ENCODE measurements around the gene IGFBP3. TPM values are rescaled to one million over a fixed set of nuclear protein-coding genes. Genes with fewer than 3 reads are reported as not detected.

IGFBP3 gene
- polyA plus RNA-seq, 3 donors, result 0.06 TPM; not detected in 2

DNA sequence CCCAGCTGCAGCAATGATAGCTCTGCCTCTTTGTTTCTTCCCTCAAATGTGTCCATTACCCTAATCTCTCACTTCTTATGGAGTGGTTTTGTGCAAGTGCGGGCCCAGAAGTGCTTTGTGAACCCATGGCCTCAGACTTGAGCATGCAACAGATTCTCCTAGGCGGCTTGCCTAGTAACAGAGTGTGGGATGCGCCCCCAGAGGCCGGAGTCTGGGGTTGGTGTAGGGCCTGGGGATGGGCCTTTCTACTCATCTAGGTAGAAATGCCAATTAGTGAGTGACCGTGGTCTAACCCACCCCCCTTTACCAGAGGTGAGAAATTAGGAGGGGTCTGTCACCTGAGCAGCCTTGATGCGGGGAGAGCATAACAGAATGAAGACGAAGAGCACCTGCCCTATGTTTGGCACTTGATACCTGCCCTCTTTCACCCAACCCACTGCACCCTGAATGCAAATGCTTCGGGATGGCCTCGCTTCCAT, 39.8 kb downstream of the IGFBP3 start:
- H3K4me2 ChIP-seq (replicated peaks; ENCODE audit: extremely low read depth, low read length, poor library complexity, severe bottlenecking), result no peak overlapping the region
- TF ChIP-seq, protein P1, sequence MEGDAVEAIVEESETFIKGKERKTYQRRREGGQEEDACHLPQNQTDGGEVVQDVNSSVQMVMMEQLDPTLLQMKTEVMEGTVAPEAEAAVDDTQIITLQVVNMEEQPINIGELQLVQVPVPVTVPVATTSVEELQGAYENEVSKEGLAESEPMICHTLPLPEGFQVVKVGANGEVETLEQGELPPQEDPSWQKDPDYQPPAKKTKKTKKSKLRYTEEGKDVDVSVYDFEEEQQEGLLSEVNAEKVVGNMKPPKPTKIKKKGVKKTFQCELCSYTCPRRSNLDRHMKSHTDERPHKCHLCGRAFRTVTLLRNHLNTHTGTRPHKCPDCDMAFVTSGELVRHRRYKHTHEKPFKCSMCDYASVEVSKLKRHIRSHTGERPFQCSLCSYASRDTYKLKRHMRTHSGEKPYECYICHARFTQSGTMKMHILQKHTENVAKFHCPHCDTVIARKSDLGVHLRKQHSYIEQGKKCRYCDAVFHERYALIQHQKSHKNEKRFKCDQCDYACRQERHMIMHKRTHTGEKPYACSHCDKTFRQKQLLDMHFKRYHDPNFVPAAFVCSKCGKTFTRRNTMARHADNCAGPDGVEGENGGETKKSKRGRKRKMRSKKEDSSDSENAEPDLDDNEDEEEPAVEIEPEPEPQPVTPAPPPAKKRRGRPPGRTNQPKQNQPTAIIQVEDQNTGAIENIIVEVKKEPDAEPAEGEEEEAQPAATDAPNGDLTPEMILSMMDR (IDR thresholded peaks at IDR 0.05), result no peak

DNA sequence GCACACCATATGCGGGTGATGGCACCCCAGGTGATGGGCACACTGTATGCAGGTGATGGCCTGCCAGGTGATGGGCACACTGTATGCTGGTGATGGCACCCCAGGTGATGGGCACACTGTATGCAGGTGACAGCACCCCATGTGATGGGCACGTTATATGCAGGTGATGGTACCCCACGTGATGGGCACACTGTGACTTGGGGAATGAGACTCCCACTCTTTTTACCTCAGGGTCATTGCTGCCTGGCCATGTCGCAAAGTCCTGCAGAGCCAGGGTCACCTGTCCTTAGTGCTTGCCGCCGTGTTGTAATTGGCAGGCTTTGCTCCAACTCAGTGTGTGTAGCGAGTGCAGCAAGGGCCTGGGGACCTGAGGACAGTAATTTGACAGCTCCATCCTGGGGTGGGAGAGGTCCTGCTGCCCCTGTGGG, 40.6 kb downstream of the IGFBP3 start:
- H3K27ac ChIP-seq (ENCODE audit: low read depth in 1 of 2, low read length in 2 of 2), result no peak overlapping the region
- peaks cover 3 to 12% (median 9%) of the 10 kb centered on the region in 3 donors for H3K27me3 Mint-ChIP-seq (ENCODE audit: low read depth in 3 of 3)
- H3K4me3 Mint-ChIP-seq, result no peak overlapping the region
- no peaks in the 10 kb centered on the region for H3K36me3 Mint-ChIP-seq
- DNase-seq, result no peak
- no peak overlapping the region for H3K27ac Mint-ChIP-seq
- H3K9me3 ChIP-seq (replicated peaks in 1 of 2; ENCODE audit: control insufficient read depth in 1 of 2, insufficient read depth in 1 of 2, low read length in 2 of 2), result peaks cover 0 to 6% of the 10 kb centered on the region in 2 donors
- no peaks in the 10 kb centered on the region for H4K20me1 ChIP-seq (ENCODE audit: insufficient read depth, low read length)
- H3K36me3 ChIP-seq (replicated peaks in 1 of 2; ENCODE audit: control insufficient read depth in 1 of 2, insufficient read depth in 2 of 2, low read length in 2 of 2), result no peaks in the 10 kb centered on the region
- no peak overlapping the region for H3K4me3 ChIP-seq (replicated peaks in 1 of 3; ENCODE audit: low read depth in 2 of 3, low read length in 3 of 3)
- no peak overlapping the region for H2AFZ ChIP-seq (ENCODE audit: insufficient read depth, low read depth, low read length, poor library complexity, severe bottlenecking)
- H3K27me3 ChIP-seq (ENCODE audit: control insufficient read depth in 2 of 2, insufficient read depth in 2 of 2, low read length in 2 of 2), result no peaks in the 10 kb centered on the region
- no peak overlapping the region for H3K4me2 ChIP-seq (replicated peaks; ENCODE audit: extremely low read depth, low read length, poor library complexity, severe bottlenecking)
- H3K79me2 ChIP-seq (ENCODE audit: insufficient read depth, low read length), result no peaks in the 10 kb centered on the region
- 97% methylated on average over 5 of the region's 7 CpGs for WGBS (ENCODE audit: insufficient coverage)
- no peak overlapping the region for H3K9ac ChIP-seq (ENCODE audit: insufficient read depth, low read length, poor library complexity, severe bottlenecking)
- H3K4me1 Mint-ChIP-seq, result no peaks in the 10 kb centered on the region
- intact Hi-C loops (cut with micrococcal nuclease), result no loop called here
- peaks cover 0 to 18% (median 4%) of the 10 kb centered on the region in 7 donors for H3K9me3 Mint-ChIP-seq
- H3K4me1 ChIP-seq (ENCODE audit: control insufficient read depth in 1 of 2, insufficient read depth in 2 of 2, low read length in 2 of 2), result no peaks in the 10 kb centered on the region
- TF ChIP-seq, protein P1 (IDR thresholded peaks at IDR 0.05), result no peak

More for the DNA sequence above, 39.8 kb downstream of the IGFBP3 start:
- no peak for DNase-seq
- H4K20me1 ChIP-seq (ENCODE audit: insufficient read depth, low read length), result no peaks in the 10 kb centered on the region
- 87% methylated on average over 4 of the region's 9 CpGs for WGBS (ENCODE audit: insufficient coverage)
- H3K9me3 ChIP-seq (replicated peaks in 1 of 2; ENCODE audit: control insufficient read depth in 1 of 2, insufficient read depth in 1 of 2, low read length in 2 of 2), result peaks cover 0 to 6% of the 10 kb centered on the region in 2 donors
- H3K4me3 ChIP-seq (replicated peaks in 1 of 3; ENCODE audit: low read depth in 2 of 3, low read length in 3 of 3), result no peak overlapping the region
- H3K27me3 Mint-ChIP-seq (ENCODE audit: low read depth in 3 of 3), result peaks cover 4 to 17% (median 12%) of the 10 kb centered on the region in 3 donors
- H3K36me3 ChIP-seq (replicated peaks in 1 of 2; ENCODE audit: control insufficient read depth in 1 of 2, insufficient read depth in 2 of 2, low read length in 2 of 2), result no peaks in the 10 kb centered on the region
- peaks cover 0 to 17% (median 2%) of the 10 kb centered on the region in 7 donors for H3K9me3 Mint-ChIP-seq
- H3K36me3 Mint-ChIP-seq, result no peaks in the 10 kb centered on the region
- H3K4me3 Mint-ChIP-seq, result no peak overlapping the region
- H3K79me2 ChIP-seq (ENCODE audit: insufficient read depth, low read length), result no peaks in the 10 kb centered on the region
- no peak overlapping the region for H3K27ac ChIP-seq (ENCODE audit: low read depth in 1 of 2, low read length in 2 of 2)
- H3K27me3 ChIP-seq (ENCODE audit: control insufficient read depth in 2 of 2, insufficient read depth in 2 of 2, low read length in 2 of 2), result peaks cover 0 to 5% of the 10 kb centered on the region in 2 donors
- no peak overlapping the region for H2AFZ ChIP-seq (ENCODE audit: insufficient read depth, low read depth, low read length, poor library complexity, severe bottlenecking)
- no peaks in the 10 kb centered on the region for H3K4me1 Mint-ChIP-seq
- intact Hi-C loops (cut with micrococcal nuclease), result no loop called here
- H3K4me1 ChIP-seq (ENCODE audit: control insufficient read depth in 1 of 2, insufficient read depth in 2 of 2, low read length in 2 of 2), result no peaks in the 10 kb centered on the region
- H3K27ac Mint-ChIP-seq, result no peak overlapping the region
- H3K9ac ChIP-seq (ENCODE audit: insufficient read depth, low read length, poor library complexity, severe bottlenecking), result no peak overlapping the region
